GM04504 (cell line): ENCODE results near the gene POLN.

Source experiments
- DNase-seq: peaks from one replicate; pipeline ENCODE4 v3.0.0-alpha.2; 2012; ENCODE audit warnings: low read depth

Gene POLN

GRCh38 chr4:2262145-2262943 is 20.4 kb upstream of the POLN start:
- DNase-seq: peak; percentile 99

GRCh38 chr4:2261853-2262144 is 19.9 kb upstream of the POLN start, which contains the start of gene MXD4:
Gene MXD4, minus strand, starts transcription at chr4:2262109. Its CDS starts 129 bp downstream, at chr4:2261980.
- no peak for DNase-seq

- no peak for DNase-seq
These were observed 19.4 kb upstream of the POLN start for GRCh38 chr4:2261110-2261852.

- DNase-seq: no peak
These were observed 18.6 kb upstream of the POLN start for GRCh38 chr4:2260344-2261109.

- DNase-seq: no peak
These were observed 17.8 kb upstream of the POLN start for GRCh38 chr4:2259541-2260343.

GRCh38 chr4:2259036-2259540 is 17.2 kb upstream of the POLN start:
- no peak for DNase-seq

GRCh38 chr4:2258091-2259035 is 16.4 kb upstream of the POLN start:
- DNase-seq: no peak

GRCh38 chr4:2257361-2258081 is 15.6 kb upstream of the POLN start:
- DNase-seq: no peak

- no peak for DNase-seq
These were observed 14.9 kb upstream of the POLN start for GRCh38 chr4:2256781-2257191.

- no peak for DNase-seq
These were observed 14.3 kb upstream of the POLN start for GRCh38 chr4:2256156-2256731.

- no peak for DNase-seq
These were observed 13.7 kb upstream of the POLN start for GRCh38 chr4:2255501-2256155.

GRCh38 chr4:2254665-2255500 is 13.0 kb upstream of the POLN start:
- no peak for DNase-seq

GRCh38 chr4:2253160-2254084 is 11.5 kb upstream of the POLN start:
- DNase-seq: no peak

- DNase-seq: no peak
These were observed 10.7 kb upstream of the POLN start for GRCh38 chr4:2252530-2253091.

GRCh38 chr4:2251795-2252529 is 10.0 kb upstream of the POLN start:
- no peak for DNase-seq
